NCI-H1694 (cell line): ENCODE measurements around the gene CNTLN.
"Not testable (repeated sequence)": the region's sequence is repeated elsewhere in the genome, so short reads cannot be mapped to it uniquely, and the experiment has no call there.

Experiments used
- DNase-seq: peaks from one replicate; lab custom pipeline; 2025; lab: John Stamatoyannopoulos, UW

CNTLN gene

DNA sequence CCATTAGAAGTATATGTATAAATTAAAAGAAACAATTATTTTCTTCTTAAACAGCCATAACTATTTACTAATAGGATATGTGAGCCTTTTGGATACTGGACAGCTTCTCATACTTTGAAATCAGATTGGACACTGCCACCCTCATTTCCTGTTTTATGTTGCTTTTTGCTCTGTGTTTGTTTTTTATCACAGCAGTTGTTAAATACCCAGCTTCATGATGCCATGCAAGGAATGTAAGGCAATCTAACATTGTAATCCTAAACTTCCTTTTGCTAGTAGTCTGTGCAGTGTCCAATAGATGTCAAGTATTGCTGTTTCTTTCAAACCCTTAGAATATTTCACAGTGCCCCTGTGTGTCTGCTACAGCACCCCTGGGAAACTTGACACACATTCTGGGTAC is 56.2 kb downstream of the CNTLN start:
- no peak for DNase-seq

DNA sequence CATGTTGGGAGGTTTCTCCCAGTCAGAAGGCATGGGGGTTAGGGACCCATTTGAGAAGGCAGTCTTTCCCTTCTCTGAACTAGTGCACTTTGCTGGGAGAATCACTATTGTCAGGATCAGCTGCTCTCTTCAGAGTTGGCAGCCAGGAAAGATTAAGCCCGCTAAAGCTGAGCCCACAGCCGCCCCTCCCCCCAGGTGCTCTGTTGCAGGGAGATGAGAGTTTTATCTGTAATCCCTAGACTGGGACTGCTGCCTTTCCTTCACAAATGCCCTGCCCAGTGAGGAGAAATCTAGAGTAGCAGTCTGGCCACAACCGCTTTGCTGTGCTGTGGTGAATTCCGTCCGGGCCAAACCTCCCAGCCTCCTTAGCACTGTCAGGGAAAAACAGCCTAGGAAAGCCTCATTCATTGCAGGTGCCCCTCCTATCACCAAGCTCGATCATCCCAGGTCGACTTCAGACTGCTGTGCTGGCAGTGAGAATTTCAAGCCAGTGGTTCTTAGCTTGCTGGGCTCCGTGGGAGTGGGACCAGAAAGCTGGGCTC is 69.8 kb downstream of the CNTLN start:
- DNase-seq: no peak

- DNase-seq: no peak
Measured at GRCh38 chr9:17216011-17216410, 81.2 kb downstream of the CNTLN start.

GRCh38 chr9:17216646-17217045 is 81.8 kb downstream of the CNTLN start:
- no peak for DNase-seq

- peak; percentile 4 for DNase-seq
Measured at GRCh38 chr9:17217272-17217671, 82.4 kb downstream of the CNTLN start.

DNA sequence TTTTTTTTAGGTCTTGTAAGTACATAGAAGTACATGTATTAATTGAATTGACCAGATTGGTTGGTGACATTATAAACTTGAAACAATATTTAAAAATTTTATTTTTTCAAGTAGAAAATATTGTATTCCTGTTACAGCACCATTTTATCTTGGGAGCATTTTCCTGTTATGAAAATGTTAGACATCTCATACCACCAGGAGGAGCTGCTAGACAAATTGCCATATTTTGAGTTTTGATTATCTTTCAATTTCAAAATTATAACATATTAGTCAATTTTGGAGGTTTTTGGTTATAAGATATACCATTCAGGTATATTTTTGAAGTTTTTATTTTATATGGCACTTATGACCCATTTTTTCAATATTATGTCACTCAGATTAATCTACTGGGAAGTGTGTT is 84.4 kb downstream of the CNTLN start:
- no peak for DNase-seq

GRCh38 chr9:17222932-17223331 is 88.1 kb downstream of the CNTLN start:
- no peak for DNase-seq

- DNase-seq: no peak
Measured at GRCh38 chr9:17225407-17225806, 90.6 kb downstream of the CNTLN start.

GRCh38 chr9:17229945-17230560 is 95.2 kb downstream of the CNTLN start:
- no peak for DNase-seq

DNA sequence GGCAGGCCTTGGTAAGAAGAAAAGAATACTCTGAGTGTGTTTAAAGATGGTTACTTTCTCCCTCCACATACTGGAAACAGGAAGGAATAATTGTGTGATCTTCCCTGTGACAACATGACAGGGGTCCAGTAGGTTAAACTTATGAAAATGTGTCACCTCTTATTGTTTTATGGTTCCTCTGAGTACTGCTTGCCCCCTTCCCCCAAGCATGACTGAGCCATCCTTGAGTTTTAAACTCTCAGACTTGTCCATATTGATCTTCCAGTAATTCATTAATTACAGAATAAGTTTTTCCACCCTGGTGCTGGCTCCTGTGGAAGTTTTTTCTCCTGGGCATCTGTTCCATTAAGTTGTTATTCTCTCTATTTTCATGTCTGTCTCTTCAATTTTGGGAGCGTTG is 95.8 kb downstream of the CNTLN start:
- no peak for DNase-seq

DNA sequence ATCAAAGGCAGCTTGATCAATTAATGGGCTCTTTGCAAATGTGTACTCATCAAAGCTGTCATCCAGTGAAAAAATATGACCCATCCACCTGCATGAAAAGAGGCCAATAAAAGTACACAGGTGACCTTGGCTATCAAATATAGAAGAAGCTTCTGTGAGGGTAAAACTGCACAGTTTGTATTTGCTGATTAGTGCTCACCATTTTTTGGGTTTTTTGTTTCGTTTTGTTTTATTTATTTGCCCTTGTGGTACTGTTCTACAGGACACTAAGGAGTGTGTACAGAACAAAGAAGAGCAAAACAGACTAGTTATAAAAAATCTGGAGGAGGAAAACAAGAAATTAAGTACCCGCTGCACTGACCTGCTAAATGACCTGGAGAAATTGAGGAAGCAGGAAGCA is 101.3 kb downstream of the CNTLN start:
- DNase-seq: no peak

GRCh38 chr9:17246770-17247169 is 111.9 kb downstream of the CNTLN start:
- DNase-seq: no peak

DNA sequence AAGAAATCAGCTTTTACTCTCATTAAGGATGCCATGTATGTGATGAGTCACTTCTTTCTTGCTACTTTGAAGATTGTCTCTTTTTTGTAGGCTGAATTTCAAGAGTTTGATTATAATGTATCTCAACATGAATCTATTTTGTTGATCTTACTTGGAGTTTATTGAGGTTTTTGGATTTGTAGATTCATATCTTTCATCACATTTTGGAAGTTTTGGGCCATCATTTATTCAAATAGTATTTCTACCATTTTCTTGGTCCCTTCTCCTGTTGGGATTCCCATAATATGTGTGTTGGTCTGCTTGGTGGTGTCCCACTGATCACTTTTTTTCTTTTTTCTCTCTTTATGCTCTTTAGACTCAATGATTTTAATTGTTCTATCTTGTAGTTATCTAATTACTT is 116.3 kb downstream of the CNTLN start:
- no peak for DNase-seq

- not testable (repeated sequence) for DNase-seq
Measured at GRCh38 chr9:17268531-17269188, 133.8 kb downstream of the CNTLN start.

GRCh38 chr9:17269799-17270198 is 135.0 kb downstream of the CNTLN start:
- DNase-seq: no peak

GRCh38 chr9:17272536-17272935 is 137.7 kb downstream of the CNTLN start:
- no peak for DNase-seq

GRCh38 chr9:17280350-17281012 is 145.6 kb downstream of the CNTLN start:
- no peak for DNase-seq

DNA sequence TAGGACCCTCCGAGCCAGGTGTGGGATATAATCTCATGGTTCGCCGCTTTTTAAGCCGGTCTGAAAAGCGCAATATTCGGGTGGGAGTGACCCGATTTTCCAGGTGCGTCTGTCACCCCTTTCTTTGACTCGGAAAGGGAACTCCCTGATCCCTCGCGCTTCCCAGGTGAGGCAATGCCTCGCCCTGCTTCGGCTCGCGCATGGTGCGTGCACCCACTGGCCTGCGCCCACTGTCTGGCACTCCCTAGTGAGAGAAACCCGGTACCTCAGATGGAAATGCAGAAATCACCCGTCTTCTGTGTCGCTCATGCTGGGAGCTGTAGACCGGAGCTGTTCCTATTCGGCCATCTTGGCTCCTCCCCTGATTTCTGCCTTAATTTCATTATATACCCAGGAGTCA is 155.8 kb downstream of the CNTLN start:
- not testable (repeated sequence) for DNase-seq

DNA sequence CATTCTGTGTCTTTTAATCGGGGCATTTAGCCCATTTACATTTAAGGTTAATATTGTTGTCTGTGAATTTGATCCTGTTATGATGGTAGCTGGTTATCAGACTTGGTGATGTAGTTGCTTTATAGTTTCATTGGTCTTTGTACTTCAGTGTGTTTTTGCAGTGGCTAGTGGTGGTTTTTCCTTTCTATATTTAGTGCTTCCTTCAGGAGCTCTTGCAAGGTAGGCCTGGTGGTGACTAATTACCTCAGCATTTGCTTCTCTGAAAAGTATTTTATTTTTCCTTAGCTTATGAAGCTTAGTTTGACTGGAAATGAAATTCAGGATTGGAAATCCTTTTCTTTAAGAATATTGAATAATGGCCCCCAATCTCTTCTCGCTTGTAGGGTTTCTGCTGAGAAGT is 156.9 kb downstream of the CNTLN start:
- DNase-seq: no peak

GRCh38 chr9:17293685-17294084 is 158.8 kb downstream of the CNTLN start:
- DNase-seq: no peak

DNA sequence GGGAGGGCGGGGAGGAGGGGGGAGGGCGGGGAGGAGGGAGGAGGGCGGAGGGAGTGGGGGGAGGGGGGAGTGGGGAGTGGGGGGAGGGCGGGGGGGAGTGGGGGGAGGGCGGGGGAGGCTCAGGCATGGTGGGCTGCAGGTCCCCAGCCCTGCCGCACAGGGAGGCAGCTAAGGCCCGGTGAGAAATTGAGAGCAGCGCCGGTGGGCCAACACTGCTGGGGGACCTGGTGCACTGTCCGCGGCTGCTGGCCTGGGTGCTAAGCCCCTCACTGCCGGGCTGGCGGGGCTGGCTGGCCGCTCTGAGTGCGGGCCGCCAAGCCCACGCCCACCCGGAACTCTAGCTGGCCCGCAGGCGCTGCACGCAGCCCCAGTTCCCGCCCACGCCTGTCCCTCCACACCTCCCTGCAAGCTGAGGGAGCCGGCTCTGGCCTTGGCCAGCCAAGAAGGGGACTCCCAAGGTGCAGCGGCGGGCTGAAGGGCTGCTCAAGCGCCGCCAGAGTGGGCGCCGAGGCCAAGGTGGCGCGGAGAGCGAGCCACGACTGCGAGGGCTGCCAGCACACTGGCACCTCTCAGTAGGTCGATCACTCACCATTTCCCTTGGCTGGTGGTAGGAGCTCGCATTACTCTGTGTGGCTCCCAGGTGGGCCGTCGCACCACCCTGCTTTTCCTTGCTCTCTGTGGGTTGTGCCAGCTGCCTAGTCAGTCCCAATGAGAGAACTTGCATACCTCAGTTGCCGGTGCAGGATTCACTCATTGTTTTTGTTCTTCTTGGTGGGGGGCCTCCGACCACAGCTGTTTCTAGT is 160.2 kb downstream of the CNTLN start:
- no peak for DNase-seq

- DNase-seq: no peak
Measured at GRCh38 chr9:17315341-17315740, 180.5 kb downstream of the CNTLN start.
